NCI-H2196 treated with DMSO at 0.1 percent for 48 hours (cell line): Measurements from ENCODE around the gene DHRS1.
"Not testable (repeated sequence)": the region's sequence is repeated elsewhere in the genome, so short reads cannot be mapped to it uniquely, and the experiment has no call there.

Source experiments
- DNase-seq: peaks from one replicate; lab custom pipeline; 2025; ENCODE audit not compliant: unreplicated experiment; lab: John Stamatoyannopoulos, UW

Gene DHRS1

DNA sequence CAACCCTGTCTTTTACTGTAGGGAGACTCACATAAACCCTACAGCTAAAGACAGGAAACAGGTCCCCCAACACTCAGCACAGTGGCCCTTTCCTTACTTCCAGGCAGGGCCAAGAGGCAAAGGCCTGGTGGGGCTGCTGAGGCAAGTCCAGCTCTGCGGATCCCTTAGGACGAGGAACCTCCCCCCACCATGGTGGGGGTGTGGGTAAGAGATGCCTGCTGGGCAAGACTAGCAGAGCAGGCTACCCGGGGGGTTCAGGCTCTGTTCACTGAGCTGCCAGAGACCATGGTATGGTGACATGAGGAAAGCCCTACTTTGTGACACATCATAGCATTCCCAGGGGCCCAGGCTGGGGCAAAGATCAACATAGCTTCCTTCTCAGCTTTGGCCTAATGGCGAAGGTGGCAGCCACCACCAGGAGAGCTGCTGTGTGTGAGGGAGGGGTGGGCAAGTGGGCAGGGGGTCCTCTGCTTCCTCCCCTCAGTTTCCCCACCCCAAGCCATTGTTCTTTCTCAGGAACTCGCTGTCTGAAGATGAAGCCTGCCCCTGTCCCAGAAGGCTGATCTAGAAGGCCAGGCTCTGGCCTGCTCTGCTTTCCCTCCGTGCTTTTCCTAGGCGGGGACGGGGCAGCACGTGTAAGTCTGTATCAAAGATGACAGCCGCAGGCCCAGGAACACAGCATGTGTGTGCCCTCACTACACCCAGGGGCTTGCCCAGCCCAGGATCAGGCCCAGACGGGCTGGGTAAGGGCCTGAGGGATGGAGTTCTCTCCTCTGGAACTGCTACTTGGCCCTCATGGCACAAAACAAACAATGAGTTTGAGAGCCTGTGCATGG is 47.1 kb downstream of the DHRS1 start:
- no peak for DNase-seq

DNA sequence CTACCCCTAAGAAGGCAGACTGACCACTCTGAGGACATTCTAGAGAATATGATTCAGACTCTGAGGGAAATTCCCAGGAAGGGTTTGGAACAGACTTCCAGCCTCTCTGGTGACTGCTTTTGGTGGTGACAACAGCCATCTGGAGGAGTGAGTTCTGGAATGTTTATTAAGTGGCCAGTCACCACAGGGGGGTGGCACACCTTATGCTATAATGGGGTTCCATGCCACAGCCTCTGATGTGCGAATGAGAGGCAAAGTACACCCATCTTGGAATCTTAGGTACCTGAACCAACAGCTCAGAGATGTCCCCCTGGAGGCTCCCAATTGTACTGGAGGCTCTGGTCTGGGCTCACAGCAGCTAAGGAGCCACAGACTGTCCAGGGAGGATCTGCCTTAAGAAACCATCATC is 47.7 kb downstream of the DHRS1 start:
- no peak for DNase-seq

DNA sequence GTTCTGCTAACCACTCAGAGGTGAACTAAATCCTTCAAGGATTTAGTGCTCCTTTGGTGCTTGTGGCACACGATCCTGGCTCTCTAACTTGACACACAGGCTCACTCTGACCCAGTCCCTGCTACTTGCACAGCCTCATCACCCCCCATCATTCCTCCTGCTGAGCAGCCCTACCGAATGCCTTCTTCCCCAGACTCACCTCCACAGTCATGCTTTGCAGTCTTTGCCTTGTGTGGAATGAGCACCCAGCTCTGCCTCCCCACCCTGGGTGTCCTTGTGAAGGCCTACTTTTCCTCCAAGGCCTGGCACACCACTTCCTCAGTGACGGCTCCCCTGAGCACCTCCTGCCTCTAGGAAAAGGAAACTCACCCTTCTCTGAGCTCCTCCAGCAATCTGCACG is 49.2 kb downstream of the DHRS1 start:
- DNase-seq: no peak

DNA sequence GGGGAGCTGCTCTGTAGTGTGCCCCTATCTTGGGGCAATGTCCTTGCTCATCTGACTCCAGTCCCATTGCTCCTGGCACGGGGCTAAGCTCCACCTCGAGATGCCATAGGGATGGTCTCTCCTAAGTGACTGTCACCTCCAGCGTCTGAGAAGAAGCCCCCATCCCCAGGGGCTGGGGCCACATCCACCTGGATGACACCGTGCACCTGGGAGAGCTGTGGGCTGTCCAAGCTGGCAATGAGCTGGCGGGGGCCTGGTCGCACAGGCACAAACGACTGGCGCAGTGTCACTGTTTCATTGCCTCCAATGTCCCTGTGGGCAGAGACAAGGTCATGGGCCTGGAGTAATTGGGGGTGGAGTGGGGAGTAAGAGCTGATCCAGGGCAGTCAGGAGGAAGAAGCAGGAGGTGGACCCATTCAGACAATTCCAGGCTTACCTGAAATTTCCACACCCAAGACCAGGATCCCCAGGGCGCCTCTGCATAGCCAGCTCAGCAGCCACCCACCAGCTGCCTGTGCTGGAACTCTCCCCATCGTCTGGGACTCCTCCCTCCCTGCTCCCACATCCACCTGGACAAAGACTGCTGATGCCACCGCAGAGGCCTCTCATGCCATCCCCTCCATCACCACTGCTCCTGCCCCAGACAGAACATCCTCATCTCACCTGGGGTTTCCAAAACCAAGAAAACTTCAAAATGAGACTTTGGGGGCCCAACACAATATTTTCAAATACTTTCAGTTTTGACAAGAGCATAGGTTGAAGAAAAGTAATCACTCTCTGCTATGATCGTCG is 50.2 kb downstream of the DHRS1 start:
- no peak for DNase-seq

DNA sequence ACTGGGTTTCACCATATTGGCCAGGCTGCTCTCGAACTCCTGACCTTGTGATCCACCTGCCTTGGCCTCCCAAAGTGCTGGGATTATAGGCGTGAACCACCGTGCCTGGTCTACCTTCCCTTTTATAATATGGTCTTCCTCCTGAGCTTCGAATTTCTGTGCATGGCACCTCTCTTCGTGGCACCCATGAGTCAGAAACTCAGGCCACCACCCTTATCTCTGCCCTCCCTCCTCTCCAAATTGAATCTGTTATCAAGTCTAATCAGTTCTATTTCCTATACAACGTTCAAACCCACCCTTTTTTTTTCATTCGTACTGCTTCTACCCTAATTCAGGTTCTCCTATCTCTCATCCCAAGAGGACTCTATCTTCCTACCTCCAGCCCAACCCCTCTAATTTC is 52.2 kb downstream of the DHRS1 start:
- DNase-seq: no peak

DNA sequence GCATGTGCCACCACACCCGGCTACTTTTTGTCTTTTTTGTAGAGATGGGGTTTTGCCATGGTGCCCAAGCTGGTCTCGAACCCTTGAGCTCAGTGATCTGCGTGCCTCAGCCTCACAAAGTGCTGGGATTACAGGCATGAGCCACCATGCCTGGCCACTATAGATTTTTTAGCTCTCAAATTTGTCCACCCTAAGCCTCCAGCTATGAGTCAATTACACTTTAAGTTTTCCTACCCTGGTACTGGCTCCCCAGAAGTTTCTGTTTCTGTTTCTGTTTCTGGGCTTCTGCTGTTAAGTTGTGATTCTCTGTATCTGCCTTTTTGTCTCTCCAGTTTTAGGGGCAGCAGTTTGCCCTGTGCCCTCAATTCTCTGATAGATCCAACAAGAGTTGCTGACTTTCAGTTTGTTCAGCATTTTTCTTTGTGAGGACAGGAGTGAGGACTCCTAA is 52.8 kb downstream of the DHRS1 start:
- no peak for DNase-seq

DNA sequence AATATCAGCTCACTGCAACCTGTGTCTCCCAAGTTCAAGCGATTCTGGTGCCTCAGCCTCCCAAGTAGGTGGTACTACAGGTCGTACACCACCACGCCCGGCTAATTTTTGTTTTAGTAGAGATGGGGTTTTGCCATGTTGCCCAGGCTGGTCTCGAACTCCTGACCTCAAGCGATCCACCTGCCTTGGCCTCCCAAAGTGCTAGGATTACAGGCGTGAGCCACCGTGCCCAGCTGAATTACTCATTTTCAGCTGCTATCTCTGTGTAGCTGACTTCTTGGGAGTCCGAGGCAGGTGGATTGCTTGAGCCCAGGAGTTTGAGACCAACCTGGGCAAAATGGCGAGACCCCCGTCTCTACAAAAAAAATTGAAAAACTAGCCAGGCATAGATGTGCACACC is 54.2 kb downstream of the DHRS1 start:
- not testable (repeated sequence) for DNase-seq

DNA sequence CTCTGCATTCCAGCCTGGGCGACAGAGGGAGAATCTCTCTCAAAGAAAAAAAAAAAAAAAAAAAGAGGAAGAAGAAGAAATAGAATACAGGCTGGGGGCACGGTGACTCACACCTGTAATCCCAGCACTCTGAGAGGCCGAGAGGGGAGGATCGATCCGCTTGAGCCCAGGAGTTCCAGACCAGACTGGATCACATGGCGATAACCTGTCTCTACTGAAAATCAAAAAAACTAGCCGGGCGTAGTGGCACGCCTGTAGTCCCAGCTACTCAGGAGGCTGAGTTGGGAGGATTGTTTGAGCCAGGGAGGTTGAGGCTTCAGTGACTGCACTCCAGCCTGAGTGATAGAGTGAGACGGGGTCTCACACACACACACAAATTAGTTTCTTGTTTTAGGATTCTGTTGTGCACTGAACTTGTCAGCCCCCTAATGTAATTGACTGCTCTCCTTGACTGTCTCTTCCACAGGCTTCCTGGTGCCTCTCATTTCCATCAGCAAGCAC is 56.2 kb downstream of the DHRS1 start:
- DNase-seq: no peak

DNA sequence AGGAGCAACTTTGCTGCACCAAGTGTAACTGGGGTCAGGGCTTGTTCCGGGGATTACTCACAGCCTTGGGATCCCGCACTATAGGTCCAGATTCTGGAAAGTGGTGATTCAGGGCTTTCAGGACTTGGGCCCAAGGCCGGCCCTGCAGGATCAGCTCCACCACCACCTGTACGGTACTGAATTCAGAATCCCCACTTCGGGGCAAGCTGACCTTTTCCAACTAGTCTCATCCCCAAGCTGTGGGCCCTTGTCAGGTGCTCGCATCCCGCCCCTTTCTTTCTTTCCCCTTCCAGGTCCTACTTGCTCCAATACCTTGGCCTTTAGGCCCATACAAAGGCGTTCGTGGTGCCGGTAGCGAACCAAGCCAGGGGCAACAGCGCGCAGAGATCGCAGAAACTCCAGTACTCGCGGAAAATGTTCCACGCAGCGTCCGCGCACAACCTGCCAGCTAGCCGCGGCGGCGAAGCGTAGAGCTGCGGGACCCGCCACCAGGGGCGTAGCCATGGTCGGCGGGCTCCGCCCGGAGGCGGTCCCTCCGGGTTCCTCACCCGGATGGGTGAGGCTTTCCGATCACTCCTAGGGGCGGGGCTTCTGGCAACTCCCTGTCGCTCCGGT is 57.6 kb downstream of the DHRS1 start:
- peak; percentile 97 for DNase-seq
